DMS79 (cell line): ENCODE data around the gene NKTR.
A peak's percentile ranks its signal among the peaks of the same experiment; 100 is the strongest.

ENCODE experiments used
- DNase-seq: peaks from one replicate; lab custom pipeline; 2025; lab: John Stamatoyannopoulos, UW

NKTR gene

DNA sequence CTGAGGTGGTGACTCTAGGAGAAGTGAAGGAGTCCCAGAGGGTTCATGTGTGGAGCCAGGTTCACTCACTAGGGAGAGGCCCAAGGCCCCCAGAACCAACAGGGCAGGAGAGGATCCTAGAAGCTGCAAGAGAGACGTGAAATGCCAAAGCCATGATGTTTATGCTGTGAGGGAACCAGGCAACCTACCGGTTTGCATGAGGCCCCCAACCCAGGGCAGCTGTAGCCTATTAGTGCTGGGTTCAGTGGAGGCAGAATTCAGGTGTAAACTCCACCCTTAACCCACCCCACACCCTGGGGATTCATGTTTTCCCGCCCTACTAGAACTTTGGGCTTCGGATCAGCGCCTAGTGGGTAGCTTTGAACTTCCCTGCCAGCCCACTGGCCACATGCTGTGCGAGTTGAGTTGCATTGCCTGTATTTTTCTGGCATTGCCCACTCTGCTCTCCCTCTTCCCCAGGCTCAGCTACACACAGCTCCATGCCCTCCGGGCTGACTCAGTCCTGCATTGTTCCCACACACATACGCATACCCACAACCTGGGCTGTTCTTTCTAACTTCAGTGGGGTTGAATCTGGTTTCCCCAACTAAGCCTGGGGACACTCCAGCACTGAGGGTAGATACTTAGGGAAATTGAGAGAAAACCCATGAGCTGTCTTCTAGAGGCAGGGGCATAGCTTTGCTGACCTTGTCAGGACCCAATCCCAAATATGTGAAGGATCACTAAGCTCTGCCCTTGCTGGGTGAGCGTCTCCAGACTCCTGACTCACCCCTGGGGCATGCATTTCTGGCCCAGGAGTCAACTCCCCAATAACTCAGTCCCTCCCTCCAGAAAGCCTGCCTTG lies 51.0 kb downstream of the NKTR start:
- DNase-seq, result no peak

DNA sequence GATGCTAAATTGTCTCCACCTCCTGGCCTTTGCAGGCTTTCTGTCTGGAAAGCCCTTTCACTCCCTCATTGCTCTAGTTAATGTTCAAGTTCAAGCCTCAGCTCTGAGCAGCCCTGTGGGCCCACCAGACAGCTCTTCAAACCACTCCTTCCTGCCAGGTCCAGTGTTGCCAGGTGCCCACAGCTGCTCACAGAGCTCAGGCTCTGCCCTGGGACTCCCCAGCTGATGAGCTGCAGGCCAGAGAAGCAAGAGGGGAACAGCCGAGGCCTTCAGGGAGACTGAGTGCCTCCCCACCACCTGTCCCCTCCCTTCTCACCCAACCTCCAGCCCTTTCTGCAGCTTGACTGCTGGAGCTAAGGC lies 51.7 kb downstream of the NKTR start:
- DNase-seq, result peak; percentile 5

DNA sequence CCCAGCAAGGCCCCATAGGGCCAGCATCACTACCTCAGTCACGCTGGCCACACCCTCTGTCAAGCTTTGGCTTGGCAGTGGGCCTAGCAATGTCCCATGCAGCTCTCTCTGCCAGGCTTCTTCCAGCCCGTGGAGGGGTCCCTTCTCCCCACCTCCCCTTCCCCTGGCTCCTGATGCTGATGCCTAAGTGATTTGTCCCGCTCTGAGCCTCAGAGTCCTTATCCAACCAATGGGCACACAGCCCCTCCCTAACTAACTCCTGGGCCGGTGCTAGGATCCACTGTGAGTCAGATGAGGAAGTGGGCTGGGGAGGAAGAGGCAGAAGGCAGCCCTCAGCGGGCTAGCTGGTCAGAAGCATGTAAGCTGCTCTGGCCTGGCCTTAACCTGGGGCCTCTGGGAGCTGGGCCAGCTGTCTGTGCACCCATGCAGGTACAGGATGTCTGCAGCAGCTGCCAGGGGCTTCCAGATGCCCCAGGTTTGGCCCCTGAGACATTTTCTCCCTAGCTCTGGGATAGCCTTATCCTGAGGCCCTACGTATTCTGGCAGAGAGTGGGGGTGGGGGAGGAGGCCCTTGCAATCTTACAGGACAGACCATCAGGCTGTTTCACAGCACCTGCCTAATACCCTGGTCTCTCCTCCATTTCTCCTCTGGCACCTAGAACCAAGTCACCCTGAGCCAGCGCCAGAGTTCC lies 52.3 kb downstream of the NKTR start:
- no peak for DNase-seq

DNA sequence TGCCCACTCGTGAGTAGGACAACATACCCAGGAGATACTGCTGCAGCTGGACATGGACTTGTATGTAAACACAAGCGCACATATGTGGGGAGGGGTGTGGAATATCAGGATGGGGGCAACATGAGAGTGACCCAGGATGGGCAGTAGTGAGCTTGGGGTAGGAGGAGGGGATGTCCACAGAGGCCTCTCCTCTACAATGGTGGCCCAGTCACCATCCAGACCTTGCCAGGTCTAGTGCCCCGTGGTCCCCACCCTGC lies 52.7 kb downstream of the NKTR start:
- no peak for DNase-seq

DNA sequence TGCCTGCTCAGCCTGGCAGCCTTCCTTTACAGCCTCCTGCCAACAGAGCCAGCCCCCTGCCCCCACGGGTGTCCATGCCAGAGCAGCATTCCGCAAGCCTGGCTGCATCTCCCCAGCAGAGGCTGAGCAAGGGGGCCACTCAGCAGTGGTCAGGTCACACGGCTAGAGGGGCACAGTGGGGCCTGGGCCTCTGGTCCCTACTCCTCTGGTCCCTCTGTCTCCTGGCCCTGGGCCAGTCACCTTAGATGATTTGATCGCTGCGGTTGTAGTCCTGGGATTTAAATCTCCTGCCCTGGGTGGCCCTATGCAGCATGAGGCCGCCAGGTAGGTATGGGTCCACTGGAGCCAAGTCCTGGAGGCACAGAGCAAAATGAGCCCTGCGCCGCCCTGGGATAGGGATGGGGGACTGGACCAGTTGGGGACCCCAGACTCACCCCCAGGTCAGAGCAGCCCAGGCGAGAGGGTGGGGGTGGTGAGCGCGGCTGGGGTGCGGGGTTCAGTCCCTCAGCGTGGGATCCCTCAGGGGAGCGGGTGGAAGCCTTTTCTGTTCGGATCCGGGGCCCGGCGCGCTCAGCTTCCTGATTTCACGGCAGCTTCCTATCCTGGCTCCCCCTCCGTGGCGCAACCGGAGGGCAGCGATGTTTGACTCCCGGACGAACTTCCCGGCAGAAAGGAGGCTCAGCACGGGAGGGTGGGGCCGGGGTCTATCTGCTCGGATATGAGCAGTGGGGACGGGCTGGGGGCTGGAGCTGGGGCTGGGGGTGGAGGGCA lies 53.3 kb downstream of the NKTR start, which contains the start of gene ZBTB47:
Gene ZBTB47 (plus strand): TSS at position 138 of the 771 bp plus-strand sequence. CDS start 4,659 bp downstream, outside the sequence.
- no peak for DNase-seq

DNA sequence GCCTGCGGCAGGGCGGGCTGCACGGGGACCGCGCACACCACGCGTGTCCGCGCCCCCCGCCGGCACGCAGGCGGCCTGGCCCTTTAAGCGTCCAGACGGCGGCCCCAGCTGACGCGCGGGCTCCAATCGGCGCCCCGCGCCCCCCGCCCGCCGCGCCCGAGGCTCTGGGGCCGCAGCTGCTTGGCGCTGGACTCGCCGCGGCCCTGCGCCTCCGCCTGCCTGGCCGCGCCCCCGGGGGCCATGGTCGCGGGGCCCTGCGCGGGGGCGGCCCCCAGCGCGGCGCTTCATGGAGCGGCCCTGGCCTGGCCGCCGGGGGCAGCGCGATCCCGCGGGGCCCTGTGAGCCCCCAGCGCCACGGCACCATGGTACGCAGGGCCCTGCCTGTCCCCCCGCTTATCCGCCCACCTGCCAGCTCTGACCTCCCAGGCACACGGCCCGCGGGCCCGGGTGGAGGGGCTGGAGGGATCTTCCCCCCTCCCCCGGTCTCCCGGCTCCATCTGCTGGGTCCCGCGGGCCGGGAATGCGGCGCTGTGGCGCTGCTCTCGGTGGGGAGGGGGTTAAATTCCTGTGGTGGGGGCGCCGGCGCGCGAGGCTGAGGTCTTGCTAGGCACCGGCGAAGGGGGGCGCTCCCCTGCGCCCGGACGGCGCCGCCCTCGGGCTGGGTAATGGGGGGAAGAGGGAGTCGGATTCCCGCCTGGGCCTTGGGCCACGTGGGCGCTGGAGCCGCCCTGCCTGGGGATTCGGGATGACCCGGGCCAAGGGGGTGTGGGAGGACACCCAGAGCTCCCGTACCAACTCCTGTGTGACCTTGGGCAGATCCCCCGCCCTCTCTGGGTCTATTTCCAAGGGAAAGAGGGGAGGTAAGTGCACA lies 54.1 kb downstream of the NKTR start:
- DNase-seq, result no peak

DNA sequence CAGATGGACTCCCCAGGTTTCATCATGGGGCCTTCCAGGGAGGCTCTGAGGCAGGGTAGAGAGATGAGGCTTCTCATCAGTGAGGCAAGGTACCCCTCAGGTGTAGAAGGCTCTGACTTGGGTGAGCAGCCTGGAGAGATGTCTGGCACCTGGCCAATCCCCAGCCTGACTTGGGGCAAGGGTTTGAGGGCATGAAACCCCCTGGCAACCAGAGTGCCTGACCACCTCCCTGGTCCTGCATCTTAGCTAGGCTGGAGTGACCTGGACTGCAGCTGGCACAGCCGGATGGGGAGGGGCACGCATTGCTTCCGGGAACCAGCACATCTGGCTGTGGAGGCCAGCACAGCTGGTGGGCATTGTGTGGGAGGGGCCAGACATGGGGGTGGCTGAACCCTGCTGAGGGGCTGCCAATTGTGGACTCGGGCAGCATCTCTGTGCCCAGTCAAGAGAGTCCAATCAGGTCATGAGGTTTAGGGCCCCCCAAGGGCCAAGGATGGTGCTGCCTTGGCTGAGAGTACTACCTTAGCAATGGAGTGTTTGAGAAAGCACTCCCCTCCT lies 54.9 kb downstream of the NKTR start:
- no peak for DNase-seq

DNA sequence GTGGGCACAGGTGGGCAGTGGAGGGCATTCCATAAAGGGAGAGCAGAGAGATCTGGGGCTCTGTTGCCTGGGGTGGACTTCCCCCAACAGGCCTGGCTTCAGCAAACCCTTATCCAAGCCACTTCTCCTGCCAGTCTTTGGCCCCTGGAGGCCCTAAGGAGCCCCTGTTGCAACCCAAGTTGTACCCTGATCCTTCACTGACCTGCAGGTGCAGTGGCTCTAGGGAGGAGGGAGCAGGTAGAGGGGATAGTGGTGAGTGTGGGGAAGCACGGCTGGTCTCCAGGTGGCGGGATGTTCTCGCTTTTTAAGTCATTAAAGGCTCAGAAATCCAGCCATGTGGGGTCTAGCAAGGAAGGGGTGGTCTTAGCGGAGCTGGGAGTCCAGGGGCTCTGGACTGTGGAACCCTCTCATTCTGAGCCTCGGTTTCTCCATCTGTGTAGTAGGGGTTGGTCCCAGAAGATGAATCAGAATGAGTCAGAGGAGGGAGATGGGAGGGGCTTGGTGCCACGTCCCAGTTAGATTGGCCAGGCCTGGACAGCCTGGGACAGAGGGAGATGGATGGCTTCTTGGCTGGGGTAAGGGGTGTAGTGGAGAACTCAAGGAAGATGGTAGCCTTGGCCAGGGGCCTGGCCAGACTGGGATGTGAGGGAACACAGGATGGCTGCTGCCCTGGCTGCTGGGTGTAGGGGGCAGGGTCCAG lies 55.6 kb downstream of the NKTR start:
- DNase-seq, result no peak

DNA sequence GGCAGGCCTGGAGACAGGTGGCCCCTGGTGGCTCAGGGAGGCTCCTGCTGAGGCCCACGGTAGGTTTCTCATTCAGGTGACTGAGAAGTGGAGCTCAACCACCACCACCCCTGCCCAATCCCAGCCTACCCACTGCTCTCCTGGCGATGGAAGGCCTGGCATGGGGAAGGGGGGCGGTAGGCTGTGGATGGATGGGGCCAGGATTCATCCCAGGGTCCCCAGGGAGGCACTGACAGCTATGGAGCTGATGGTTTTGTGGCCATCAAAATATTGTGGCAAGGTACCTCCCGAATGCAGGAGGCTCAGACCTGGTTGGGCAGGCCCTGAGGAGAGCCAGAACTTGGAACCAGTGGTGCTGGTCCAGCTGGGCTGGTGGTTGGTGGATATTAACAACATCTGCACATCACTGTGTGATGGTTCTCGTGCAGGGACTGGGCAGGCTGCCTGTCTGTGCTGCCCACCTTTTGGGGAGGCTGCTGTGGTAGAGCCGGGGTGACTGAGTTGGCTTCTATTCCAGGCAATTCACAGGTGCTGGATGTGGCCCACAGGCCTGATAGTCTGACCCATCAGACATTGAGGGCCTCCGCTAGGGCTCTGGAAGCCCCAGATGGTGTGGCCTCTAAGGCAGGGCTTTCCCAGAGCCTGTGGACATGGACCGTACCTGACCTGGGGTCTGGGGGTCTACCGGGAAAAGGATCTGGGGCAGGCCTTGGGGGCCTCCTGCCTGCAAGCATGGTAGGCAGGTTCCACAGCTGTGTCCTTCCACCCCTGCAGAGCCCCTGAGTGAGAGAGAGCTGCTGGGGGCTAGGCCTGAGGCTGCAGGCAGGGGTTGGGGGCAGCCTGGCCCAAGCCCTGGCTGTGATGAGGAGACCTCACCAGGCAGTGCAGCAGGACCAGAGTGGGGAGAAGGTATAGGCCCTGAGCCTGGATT lies 56.5 kb downstream of the NKTR start:
- DNase-seq, result no peak

DNA sequence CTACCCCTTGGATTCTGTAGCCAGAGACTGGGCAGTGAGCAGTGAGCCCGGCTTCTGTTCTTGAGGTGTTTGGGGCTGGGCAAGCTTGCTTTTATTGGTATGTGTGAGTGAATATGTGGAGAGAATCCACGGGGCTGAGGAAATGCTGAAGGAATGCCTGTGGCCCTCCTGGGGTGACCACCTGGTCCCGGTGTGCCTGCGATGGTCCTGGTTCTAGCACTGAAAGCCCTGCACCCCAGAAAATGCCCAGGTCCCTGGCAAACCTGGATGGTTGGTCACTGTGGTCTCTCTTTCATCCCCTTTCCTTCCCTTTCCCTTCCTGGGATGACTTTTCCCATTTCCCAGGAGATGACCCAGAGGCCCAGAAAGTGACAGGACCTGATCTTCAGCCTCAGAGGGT lies 57.2 kb downstream of the NKTR start:
- DNase-seq, result no peak

DNA sequence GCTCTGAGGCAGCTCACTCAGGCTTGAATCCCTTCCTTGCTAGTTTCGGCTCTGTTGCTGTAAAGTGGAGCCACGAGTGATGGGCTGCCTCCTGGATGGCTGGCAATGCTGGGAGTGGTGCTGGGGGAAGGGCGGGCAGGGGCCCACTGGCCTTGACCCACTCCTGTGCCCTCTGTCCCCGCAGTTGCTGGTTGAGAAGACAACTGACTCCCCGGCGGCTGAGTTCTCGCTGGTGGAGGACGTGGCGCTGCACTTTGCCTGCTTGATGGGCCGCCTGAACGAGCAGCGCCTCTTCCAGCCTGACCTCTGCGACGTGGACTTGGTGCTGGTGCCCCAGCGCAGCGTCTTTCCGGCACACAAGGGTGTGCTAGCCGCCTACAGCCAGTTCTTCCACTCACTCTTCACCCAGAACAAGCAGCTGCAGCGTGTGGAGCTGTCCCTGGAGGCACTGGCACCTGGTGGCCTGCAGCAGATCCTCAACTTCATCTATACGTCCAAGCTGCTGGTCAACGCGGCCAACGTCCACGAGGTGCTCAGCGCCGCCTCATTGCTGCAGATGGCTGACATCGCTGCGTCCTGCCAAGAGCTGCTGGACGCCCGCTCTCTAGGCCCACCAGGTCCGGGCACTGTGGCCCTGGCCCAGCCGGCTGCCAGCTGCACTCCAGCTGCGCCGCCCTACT lies 57.7 kb downstream of the NKTR start:
- DNase-seq, result no peak

DNA sequence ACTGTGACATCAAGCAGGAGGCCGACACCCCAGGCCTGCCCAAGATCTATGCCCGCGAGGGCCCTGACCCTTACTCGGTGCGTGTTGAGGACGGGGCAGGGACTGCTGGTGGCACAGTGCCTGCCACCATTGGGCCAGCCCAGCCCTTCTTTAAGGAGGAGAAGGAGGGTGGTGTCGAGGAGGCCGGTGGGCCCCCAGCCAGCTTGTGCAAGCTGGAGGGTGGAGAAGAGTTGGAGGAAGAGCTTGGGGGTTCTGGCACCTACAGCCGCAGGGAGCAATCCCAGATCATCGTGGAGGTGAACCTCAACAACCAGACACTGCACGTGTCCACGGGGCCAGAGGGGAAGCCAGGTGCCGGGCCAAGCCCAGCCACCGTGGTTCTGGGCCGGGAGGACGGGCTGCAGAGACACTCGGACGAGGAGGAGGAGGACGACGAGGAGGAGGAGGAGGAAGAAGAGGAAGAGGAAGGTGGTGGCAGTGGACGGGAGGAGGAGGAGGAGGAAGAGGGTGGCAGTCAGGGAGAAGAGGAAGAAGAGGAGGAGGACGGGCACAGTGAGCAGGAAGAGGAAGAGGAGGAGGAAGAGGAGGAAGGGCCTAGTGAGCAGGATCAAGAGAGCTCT lies 58.4 kb downstream of the NKTR start:
- DNase-seq, result no peak

DNA sequence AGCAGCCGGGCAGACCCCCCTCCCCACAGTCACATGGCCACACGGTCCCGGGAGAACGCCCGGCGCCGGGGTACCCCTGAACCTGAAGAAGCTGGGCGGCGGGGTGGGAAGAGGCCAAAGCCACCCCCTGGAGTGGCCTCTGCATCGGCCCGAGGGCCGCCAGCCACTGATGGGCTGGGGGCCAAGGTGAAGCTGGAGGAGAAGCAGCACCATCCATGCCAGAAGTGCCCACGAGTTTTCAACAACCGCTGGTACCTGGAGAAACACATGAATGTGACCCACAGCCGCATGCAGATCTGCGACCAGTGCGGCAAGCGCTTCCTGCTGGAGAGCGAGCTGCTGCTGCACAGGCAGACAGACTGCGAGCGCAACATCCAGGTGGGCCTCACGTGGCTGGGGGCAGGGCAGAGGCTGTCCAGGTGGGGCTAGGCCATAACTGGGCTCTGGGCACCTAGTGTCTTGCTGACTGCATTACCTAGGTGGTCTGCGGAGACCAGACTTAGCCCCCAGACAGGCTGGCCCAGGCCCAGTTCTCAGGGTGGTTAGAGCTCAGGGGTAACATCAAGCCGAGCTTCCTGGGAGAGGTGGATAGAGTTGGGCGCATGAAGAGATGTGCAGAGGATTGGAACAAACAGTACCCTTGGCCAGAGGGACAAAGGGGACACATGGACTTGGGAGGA lies 59.1 kb downstream of the NKTR start:
- no peak for DNase-seq

DNA sequence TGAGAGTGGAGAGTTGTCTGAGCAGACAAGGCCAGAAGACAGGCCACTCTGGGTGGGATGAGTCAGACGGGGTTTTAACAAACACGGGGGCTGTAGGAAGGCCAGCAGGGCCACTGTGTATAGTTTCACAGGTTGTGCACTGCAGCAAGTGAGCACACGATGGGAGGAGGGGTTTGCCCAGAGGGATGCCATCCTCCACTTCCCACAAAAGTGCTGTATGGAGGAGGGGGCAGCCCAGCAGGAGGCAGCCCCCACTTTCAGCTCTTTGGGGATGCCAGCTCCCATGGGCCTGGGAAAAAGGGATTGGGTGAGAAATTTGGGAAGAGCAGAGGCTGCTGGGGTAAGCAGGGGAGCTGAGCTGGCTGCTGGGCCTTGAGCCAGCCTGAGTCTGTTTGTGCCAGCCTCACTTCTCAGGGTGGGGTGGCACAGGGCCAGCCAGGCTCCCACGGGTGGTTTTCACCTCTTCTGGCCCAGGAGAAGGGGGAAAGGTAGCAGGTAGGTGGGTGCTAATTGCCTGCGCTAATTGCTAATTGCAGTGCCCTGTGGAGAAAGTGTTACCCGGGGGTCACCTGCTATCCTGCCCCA lies 59.7 kb downstream of the NKTR start:
- DNase-seq, result no peak

DNA sequence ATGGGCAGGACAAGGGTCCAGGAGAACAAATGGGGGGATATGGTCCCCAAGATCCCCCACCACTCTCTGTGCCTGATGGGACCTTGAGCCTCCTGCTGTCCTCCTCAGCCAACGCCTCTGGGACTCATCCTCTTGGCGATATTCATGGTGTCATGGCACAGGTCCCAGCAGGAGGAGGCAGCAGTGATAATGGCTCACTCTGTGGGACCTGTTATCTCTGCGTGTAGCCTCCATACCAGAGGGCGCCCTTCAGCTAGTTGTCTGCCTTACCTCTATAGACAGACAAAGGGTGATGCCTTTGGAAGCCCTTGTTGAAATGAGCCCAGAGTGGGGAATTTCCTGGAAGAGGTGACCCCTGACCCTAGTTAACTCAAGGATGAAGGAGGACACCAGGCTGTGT lies 60.4 kb downstream of the NKTR start:
- no peak for DNase-seq

DNA sequence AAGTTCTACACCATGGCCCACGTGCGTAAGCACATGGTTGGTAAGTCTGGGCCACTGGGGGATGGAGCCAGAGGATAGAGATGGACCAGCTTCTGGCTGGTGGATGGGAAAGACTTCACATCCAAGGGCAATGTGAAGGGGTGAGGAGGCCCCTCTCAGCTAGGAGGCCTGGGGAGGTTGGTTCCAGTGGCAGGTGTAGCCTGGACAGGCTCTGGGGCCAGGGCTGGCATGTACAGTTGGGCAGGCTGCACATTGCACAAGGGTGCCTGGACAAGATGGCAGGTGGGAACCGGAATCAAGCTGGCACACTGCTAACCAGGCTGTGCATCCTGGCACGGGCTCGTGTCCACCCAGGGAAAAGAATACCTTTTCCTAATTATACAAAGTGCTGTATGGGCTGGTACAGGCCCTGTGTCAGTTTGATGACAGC lies 61.1 kb downstream of the NKTR start:
- no peak for DNase-seq

DNA sequence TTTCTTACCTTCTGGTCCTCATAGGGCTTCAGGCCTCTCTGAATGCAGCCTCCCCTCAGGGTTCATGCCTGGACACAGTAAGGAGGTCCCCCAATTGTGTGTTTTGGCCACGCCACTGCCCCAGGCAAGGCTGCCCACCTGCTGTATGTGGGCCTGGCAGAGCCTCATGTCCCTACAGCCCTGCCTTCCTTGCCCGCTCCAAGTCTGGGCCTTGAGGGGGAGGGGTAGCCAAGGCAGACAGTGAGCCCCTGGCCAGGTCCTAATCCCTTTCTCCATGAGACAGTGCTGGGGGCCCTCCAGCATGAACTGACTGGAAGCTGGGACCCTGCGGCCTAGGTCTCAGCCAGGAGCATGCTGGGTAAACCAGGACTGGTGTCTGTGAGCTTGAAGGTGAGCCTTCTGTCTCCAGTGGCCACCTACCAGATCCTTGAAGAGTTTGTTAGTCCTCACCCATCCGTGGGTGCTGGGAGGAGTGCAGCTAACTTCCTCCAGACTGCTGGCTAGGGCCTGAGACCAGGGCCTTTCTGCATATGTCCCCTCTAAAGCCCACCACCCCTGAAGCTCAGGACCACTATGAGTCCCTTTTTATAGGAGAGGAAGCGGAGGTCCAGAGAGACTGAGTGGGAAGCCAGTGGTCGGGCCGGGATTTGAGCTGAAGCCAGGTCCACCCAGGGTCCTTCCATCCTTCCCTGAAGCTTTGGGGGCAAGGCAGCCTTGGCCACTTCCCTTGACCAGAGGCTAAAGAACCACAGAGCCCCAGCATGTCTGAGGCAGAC lies 61.7 kb downstream of the NKTR start:
- no peak for DNase-seq
